Measurements from ENCODE around the gene ZNF540. TPM values are rescaled to one million over a fixed set of nuclear protein-coding genes. Genes with fewer than 3 reads are reported as not detected.

The ZNF540 gene
- 0.36 and 2.1 TPM in 2 replicates for total RNA-seq (ENCODE audit: low replicate concordance)

- DNase-seq (ENCODE audit: low read depth): peak; percentile 92
- peak within 1 kb of the TSS; percentile 93 for H3K4me3 ChIP-seq (ENCODE audit: low read depth, low read length)
- TF ChIP-seq CTCF (IDR thresholded peaks at IDR 0.05; ENCODE audit: insufficient read depth, low read length): no peak
Observed at GRCh38 chr19:37594304-37594981, at the start of gene ZNF540, which contains the start of gene ZNF571. Gene ZNF540 (plus strand): TSS chr19:37594876. CDS start chr19:37598448, 3,572 bp downstream. Gene ZNF571 (minus strand): TSS chr19:37594792. CDS start chr19:37586676, 8,116 bp downstream.

- H3K4me3 ChIP-seq (ENCODE audit: low read depth, low read length): peak overlapping the region; percentile 71
- peak; percentile 51 for DNase-seq (ENCODE audit: low read depth)
- peak; percentile 43 for TF ChIP-seq CTCF (IDR thresholded peaks at IDR 0.05; ENCODE audit: insufficient read depth, low read length)
Observed at GRCh38 chr19:37551129-37551993, 43.3 kb upstream of the ZNF540 start.

GRCh38 chr19:37563518-37563917 lies 31.2 kb upstream of the ZNF540 start:
- no peak for TF ChIP-seq CTCF (IDR thresholded peaks at IDR 0.05; ENCODE audit: insufficient read depth, low read length)
- no peak for DNase-seq (ENCODE audit: low read depth)
- no peak overlapping the region for H3K4me3 ChIP-seq (ENCODE audit: low read depth, low read length)

GRCh38 chr19:37564624-37565369 lies 29.9 kb upstream of the ZNF540 start:
- DNase-seq (ENCODE audit: low read depth): no peak
- no peak overlapping the region for H3K4me3 ChIP-seq (ENCODE audit: low read depth, low read length)
- TF ChIP-seq CTCF (IDR thresholded peaks at IDR 0.05; ENCODE audit: insufficient read depth, low read length): no peak

- no peak for DNase-seq (ENCODE audit: low read depth)
- no peak for TF ChIP-seq CTCF (IDR thresholded peaks at IDR 0.05; ENCODE audit: insufficient read depth, low read length)
- H3K4me3 ChIP-seq (ENCODE audit: low read depth, low read length): no peak overlapping the region
Observed at GRCh38 chr19:37565370-37565669, 29.4 kb upstream of the ZNF540 start.

GRCh38 chr19:37572203-37572602 lies 22.5 kb upstream of the ZNF540 start:
- H3K4me3 ChIP-seq (ENCODE audit: low read depth, low read length): no peak overlapping the region
- no peak for TF ChIP-seq CTCF (IDR thresholded peaks at IDR 0.05; ENCODE audit: insufficient read depth, low read length)
- DNase-seq (ENCODE audit: low read depth): no peak
